Mesenchymal stem cell (in vitro differentiated cells and primary cell): ENCODE results near the gene RNF10.
A peak's percentile ranks its signal among the peaks of the same experiment; 100 is the strongest.

Experiments
- DNase-seq: peaks from one replicate; pipeline ENCODE4 v3.0.0-alpha.2; 2013
- H2AFZ ChIP-seq: one replicate; pipeline ENCODE4 v1.6.1; 2013; ENCODE audit warnings: low read depth, mild to moderate bottlenecking, control low read depth, inconsistent platforms, low read length, moderate library complexity
- H2AK5ac ChIP-seq: 2 replicates; pipeline ENCODE4 v1.6.1; 2013; ENCODE audit warnings: low read length, moderate library complexity, mild to moderate bottlenecking, inconsistent platforms; ENCODE audit not compliant: severe bottlenecking
- H2BK120ac ChIP-seq: one replicate; pipeline ENCODE4 v1.6.1; 2013; ENCODE audit warnings: low read depth, mild to moderate bottlenecking, inconsistent platforms, low read length, moderate library complexity
- H2BK12ac ChIP-seq, 2 experiments: one replicate each; pipeline ENCODE4 v1.6.1; 2013; ENCODE audit warnings: inconsistent platforms in 2 of 2, low read length in 2 of 2, mild to moderate bottlenecking in 2 of 2, moderate library complexity in 2 of 2, control low read depth in 1 of 2
- H2BK15ac ChIP-seq: one replicate; pipeline ENCODE4 v1.6.1; 2013; ENCODE audit warnings: mild to moderate bottlenecking, low read depth, inconsistent platforms; ENCODE audit not compliant: poor library complexity, severe bottlenecking
- H2BK5ac ChIP-seq: 2 replicates; pipeline ENCODE4 v1.6.1; 2013; ENCODE audit warnings: low read depth, mild to moderate bottlenecking, low read length, control low read depth, inconsistent platforms; ENCODE audit not compliant: poor library complexity, severe bottlenecking
- H3K14ac ChIP-seq, 2 experiments: one replicate each; pipeline ENCODE4 v1.6.1; 2013; ENCODE audit warnings: inconsistent platforms in 2 of 2, low read length in 2 of 2, control low read depth in 1 of 2, mild to moderate bottlenecking in 1 of 2, moderate library complexity in 1 of 2
- H3K18ac ChIP-seq, 2 experiments: one replicate each; pipeline ENCODE4 v1.6.1; 2013; ENCODE audit warnings: inconsistent platforms in 2 of 2, low read length in 2 of 2, control low read depth in 1 of 2, low read depth in 1 of 2, mild to moderate bottlenecking in 1 of 2
- H3K23ac ChIP-seq, 2 experiments: one replicate each; pipeline ENCODE4 v1.6.1; 2013; ENCODE audit warnings: inconsistent platforms in 2 of 2, low read length in 2 of 2, mild to moderate bottlenecking in 2 of 2, moderate library complexity in 2 of 2, control low read depth in 1 of 2
- H3K27ac ChIP-seq: 2 replicates; pipeline ENCODE4 v1.5.1; 2013; ENCODE audit warnings: mild to moderate bottlenecking, moderate library complexity, low read length, control low read depth, inconsistent platforms; ENCODE audit not compliant: poor library complexity, severe bottlenecking
- H3K27me3 ChIP-seq, 2 experiments: 2 replicates each; pipeline versions ENCODE4 v1.6.1 to v1.7.0; 2013; ENCODE audit warnings: low read length in 2 of 2, mild to moderate bottlenecking in 2 of 2, moderate library complexity in 2 of 2, control low read depth in 1 of 2, inconsistent platforms in 1 of 2; ENCODE audit not compliant: control insufficient read depth in 1 of 2, insufficient read depth in 1 of 2
- H3K36me3 ChIP-seq, 2 experiments: 2 replicates each; pipeline versions ENCODE4 v1.6.1 to v1.7.0; 2013; ENCODE audit warnings: low read length in 2 of 2, control low read depth in 1 of 2, inconsistent platforms in 1 of 2, low read depth in 1 of 2, mild to moderate bottlenecking in 1 of 2; ENCODE audit not compliant: insufficient read depth in 2 of 2, control insufficient read depth in 1 of 2
- H3K4ac ChIP-seq, 2 experiments: one replicate each; pipeline ENCODE4 v1.6.1; 2013; ENCODE audit warnings: inconsistent platforms in 2 of 2, low read length in 2 of 2, mild to moderate bottlenecking in 2 of 2, moderate library complexity in 2 of 2, control low read depth in 1 of 2, low read depth in 1 of 2
- H3K4me1 ChIP-seq: 2 replicates; pipeline ENCODE4 v1.6.1; 2013; ENCODE audit warnings: low read depth, low read length, control low read depth; ENCODE audit not compliant: control insufficient read depth, insufficient read depth
- H3K4me2 ChIP-seq: 2 replicates; pipeline ENCODE4 v1.6.1; 2013; ENCODE audit warnings: low read length, mild to moderate bottlenecking, inconsistent platforms; ENCODE audit not compliant: poor library complexity, severe bottlenecking
- H3K4me3 ChIP-seq, 2 experiments: 2 replicates each; pipeline versions ENCODE4 v1.5.1 to v1.7.0; 2013; ENCODE audit warnings: low read length in 2 of 2, mild to moderate bottlenecking in 2 of 2, control low read depth in 1 of 2, low read depth in 1 of 2; ENCODE audit not compliant: insufficient read depth in 1 of 2
- H3K79me1 ChIP-seq: replicated peaks from 2 replicates; pipeline ENCODE4 v1.6.1; 2013; ENCODE audit warnings: mild to moderate bottlenecking, control low read depth, low read length, inconsistent platforms; ENCODE audit not compliant: poor library complexity, severe bottlenecking
- H3K9ac ChIP-seq: 2 replicates; pipeline ENCODE4 v1.7.0; 2013; ENCODE audit warnings: mild to moderate bottlenecking, low read length, moderate library complexity
- H3K9me3 ChIP-seq: 2 replicates; pipeline ENCODE4 v1.7.0; 2013; ENCODE audit warnings: mild to moderate bottlenecking, low read length; ENCODE audit not compliant: control insufficient read depth
- H4K8ac ChIP-seq: one replicate; pipeline ENCODE4 v1.6.1; 2013; ENCODE audit warnings: inconsistent platforms, mild to moderate bottlenecking, low read length, moderate library complexity
- H4K91ac ChIP-seq: one replicate; pipeline ENCODE4 v1.6.1; 2013; ENCODE audit warnings: mild to moderate bottlenecking, low read length, inconsistent platforms
- WGBS: methylation state at CpG from one replicate; pipeline ENCODE4 v1.1.7; 2013; ENCODE audit warnings: mixed read lengths; 5-methylcytosine and 5-hydroxymethylcytosine counted together

The RNF10 gene

DNA sequence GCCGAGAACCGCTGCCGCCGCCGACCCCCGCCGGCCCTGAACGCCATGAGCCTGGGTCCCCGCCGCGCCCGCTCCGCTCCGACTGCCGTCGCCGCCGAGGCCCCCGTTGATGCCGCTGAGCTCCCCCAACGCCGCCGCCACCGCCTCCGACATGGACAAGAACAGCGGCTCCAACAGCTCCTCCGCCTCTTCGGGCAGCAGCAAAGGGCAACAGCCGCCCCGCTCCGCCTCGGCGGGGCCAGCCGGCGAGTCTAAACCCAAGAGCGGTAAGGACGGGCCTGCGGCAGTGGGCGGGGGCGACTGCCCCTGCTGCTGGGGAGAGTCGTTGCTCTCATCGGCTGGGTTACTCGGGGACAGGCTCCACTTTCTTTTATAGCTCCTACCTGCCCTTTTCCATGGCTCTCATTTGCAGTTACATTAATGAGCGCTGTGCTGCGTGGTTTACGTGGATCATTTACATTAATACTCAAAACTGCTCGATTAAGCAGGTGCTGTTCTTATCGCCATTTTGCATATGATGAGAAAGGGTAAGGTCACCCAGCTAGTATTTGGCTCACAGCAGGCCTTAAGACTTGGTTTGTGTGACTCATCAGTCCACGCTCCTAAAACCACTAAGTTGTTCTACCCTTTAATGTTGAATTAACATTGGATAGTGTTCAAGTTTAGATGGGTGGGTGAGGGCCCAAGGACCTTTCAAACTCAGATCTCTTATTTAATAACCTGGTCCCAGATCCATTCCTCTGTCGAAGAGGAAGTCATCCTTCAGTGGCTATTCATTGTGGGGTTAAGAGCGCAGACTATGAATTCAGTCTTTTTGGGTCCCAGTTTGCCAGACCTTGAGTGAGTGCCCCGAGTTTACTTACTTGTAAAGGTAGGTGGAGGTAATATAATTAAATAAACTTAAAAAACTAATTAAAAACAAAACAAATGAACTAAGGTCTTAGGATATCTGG lies 823 bp downstream of the RNF10 start:
- peak overlapping the region; percentile 9 to 91 for H3K14ac ChIP-seq
- H2BK15ac ChIP-seq, result peak overlapping the region; percentile 55
- H2BK5ac ChIP-seq, result peak overlapping the region; percentile 98
- peaks cover 19% of the 10 kb centered on the region for H3K4me1 ChIP-seq
- peak overlapping the region in 1 of 2 experiments; percentile 99 for H3K4ac ChIP-seq
- peak overlapping the region; percentile 86 for H3K18ac ChIP-seq
- H2BK120ac ChIP-seq, result peak overlapping the region; percentile 73
- peak overlapping the region; percentile 51 for H3K27ac ChIP-seq
- peak overlapping the region; percentile 35 for H2AK5ac ChIP-seq
- peak overlapping the region; percentile 19 for H4K91ac ChIP-seq
- H3K9me3 ChIP-seq, result no peaks in the 10 kb centered on the region
- H4K8ac ChIP-seq, result peak overlapping the region; percentile 93
- peak; percentile 84 for DNase-seq
- H2AFZ ChIP-seq, result peak overlapping the region; percentile 64
- H3K79me1 ChIP-seq, result no peaks in the 10 kb centered on the region
- peak overlapping the region; percentile 91 to 97 for H3K23ac ChIP-seq
- under 1% methylated on average over 49 of the region's 52 CpGs for WGBS
- peak overlapping the region; percentile 83 to 100 for H3K4me3 ChIP-seq
- peaks cover 5 to 11% of the 10 kb centered on the region in 2 experiments for H3K36me3 ChIP-seq
- peak overlapping the region in 1 of 2 experiments; percentile 29 for H2BK12ac ChIP-seq
- H3K9ac ChIP-seq, result peak overlapping the region; percentile 93
- H3K4me2 ChIP-seq, result peak overlapping the region; percentile 87
- H3K27me3 ChIP-seq, result no peaks in the 10 kb centered on the region

GRCh38 chr12:120536064-120536791 lies 2.1 kb downstream of the RNF10 start:
- H3K4me1 ChIP-seq, result peaks cover 19% of the 10 kb centered on the region
- WGBS, result 93% methylated on average over 13 of the region's 13 CpGs
- H3K18ac ChIP-seq, result peak overlapping the region in 1 of 2 experiments; percentile 34
- H2BK12ac ChIP-seq, result no peak overlapping the region
- peaks cover 5 to 11% of the 10 kb centered on the region in 2 experiments for H3K36me3 ChIP-seq
- no peak overlapping the region for H3K4ac ChIP-seq
- H2AK5ac ChIP-seq, result no peak overlapping the region
- no peak overlapping the region for H3K14ac ChIP-seq
- H4K91ac ChIP-seq, result no peak overlapping the region
- H3K4me3 ChIP-seq, result peak overlapping the region in 1 of 2 experiments; percentile 100
- no peak overlapping the region for H2BK120ac ChIP-seq
- H3K9me3 ChIP-seq, result no peaks in the 10 kb centered on the region
- H2AFZ ChIP-seq, result no peak overlapping the region
- no peaks in the 10 kb centered on the region for H3K79me1 ChIP-seq
- no peak overlapping the region for H3K27ac ChIP-seq
- no peak overlapping the region for H2BK15ac ChIP-seq
- peak overlapping the region; percentile 93 for H3K9ac ChIP-seq
- H3K27me3 ChIP-seq, result no peaks in the 10 kb centered on the region
- H3K23ac ChIP-seq, result peak overlapping the region in 1 of 2 experiments; percentile 68
- H3K4me2 ChIP-seq, result peak overlapping the region; percentile 67
- no peak for DNase-seq
- no peak overlapping the region for H4K8ac ChIP-seq
- H2BK5ac ChIP-seq, result no peak overlapping the region

DNA sequence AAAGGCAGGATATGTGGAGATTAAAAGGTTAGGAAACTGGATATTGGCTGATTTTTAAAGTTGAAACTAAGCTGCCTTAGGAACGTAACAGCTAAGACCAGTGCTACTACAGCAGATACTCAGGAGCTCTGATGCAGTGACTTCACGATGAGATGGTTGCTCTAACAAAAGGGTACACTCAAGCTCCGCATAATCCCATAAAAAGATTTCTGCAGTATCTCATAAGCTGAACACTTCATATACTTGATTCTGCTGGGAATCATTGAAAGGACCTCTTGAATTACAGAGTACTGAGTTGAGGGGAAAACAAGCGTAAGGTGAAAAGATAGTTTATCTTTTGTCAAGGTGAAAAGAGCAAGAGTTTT lies 3.7 kb downstream of the RNF10 start:
- H3K14ac ChIP-seq, result no peak overlapping the region
- H2BK120ac ChIP-seq, result no peak overlapping the region
- no peak overlapping the region for H2BK12ac ChIP-seq
- no peak overlapping the region for H2AFZ ChIP-seq
- H2AK5ac ChIP-seq, result no peak overlapping the region
- no peak overlapping the region for H3K23ac ChIP-seq
- no peak overlapping the region for H3K4me2 ChIP-seq
- peaks cover 21% of the 10 kb centered on the region for H3K4me1 ChIP-seq
- H3K27me3 ChIP-seq, result no peaks in the 10 kb centered on the region
- peak overlapping the region in 1 of 2 experiments; percentile 67 for H3K4me3 ChIP-seq
- no peaks in the 10 kb centered on the region for H3K9me3 ChIP-seq
- no peak for DNase-seq
- peak overlapping the region; percentile 67 for H3K9ac ChIP-seq
- peaks cover 9 to 14% of the 10 kb centered on the region in 2 experiments for H3K36me3 ChIP-seq
- 100% methylated on average over 3 of the region's 4 CpGs for WGBS
- no peak overlapping the region for H3K27ac ChIP-seq
- no peak overlapping the region for H2BK5ac ChIP-seq
- H4K91ac ChIP-seq, result no peak overlapping the region
- H2BK15ac ChIP-seq, result no peak overlapping the region
- H4K8ac ChIP-seq, result no peak overlapping the region
- H3K18ac ChIP-seq, result no peak overlapping the region
- H3K79me1 ChIP-seq, result no peaks in the 10 kb centered on the region
- no peak overlapping the region for H3K4ac ChIP-seq
